T follicular helper cell (primary cell): ENCODE data around the gene EMC9.

Source experiments
- DNase-seq: peaks from one replicate; pipeline ENCODE4 v3.0.0-alpha.2; 2020; ENCODE audit warnings: low read depth

The EMC9 gene

DNA sequence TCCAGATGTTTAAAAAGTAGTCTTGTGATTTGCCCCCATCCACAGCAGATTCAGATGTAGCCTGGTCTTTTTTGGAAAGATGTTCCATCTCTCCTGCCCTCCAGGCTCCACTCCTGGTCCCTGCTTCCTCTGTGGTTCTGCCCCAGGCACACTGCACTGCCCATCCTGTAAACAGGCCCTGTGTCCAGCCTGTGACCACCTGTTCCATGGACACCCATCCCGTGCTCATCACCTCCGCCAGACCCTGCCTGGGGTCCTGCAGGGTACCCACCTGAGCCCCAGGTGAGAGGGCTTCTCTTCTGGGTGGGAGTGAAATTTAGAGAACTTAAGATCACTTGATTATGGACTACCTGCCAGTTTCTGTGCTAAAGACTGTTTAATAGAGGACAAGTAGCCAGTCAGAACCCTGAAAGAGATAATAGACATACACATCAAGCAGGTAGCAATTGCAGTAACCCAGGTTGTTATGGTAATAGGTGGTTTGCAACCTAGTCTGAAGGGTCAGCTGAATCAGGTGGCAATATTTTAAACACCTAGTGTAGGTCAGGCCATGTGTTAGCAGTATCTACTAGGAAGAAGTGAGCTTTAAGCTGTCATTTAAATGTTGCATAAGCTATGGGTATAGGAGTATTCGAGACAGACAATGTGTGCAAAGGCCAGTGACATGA is 8.0 kb upstream of the EMC9 start:
- no peak for DNase-seq

- DNase-seq, result no peak
Measured at GRCh38 chr14:24147761-24148428, 6.5 kb upstream of the EMC9 start.

- peak; percentile 96 for DNase-seq
Measured at GRCh38 chr14:24146978-24147760, 5.8 kb upstream of the EMC9 start, which contains the start of gene RNF31. RNF31 (plus strand) TSS chr14:24147498; CDS start chr14:24147699, 201 bp downstream.

DNA sequence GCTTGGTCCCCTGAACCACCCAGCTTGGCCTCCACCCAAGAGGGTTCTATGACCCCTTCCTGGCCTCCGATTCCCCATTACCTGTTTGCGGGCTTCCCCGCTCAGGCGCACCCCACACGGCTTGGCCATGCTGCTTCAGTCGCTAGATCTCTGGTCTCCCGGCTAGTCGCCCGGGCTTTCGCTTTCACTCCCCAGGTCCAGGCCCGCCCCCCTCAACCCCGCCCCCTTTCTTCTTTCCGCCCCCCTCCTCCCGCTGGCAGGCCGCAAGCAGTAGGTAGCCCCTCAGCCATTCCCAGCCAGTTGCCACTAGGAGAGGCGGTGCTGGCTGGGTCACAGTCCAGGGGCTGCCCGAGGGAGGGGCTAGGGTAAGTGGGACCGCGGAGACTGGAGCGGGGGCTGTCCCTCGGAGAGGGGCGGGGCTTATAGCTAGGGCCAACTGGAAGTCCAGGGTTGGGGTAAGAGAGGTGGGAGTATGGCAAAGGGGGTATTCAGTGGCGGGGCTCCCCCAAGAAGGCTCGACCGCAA is 5.1 kb upstream of the EMC9 start, which contains the start of gene PSME2:
TSS of gene PSME2 (minus strand) at position 158 of the 525 bp plus-strand sequence. CDS start at position 129, 29 bp downstream.
- DNase-seq, result peak; percentile 65

GRCh38 chr14:24145690-24146452 is 4.5 kb upstream of the EMC9 start:
- DNase-seq, result no peak

DNA sequence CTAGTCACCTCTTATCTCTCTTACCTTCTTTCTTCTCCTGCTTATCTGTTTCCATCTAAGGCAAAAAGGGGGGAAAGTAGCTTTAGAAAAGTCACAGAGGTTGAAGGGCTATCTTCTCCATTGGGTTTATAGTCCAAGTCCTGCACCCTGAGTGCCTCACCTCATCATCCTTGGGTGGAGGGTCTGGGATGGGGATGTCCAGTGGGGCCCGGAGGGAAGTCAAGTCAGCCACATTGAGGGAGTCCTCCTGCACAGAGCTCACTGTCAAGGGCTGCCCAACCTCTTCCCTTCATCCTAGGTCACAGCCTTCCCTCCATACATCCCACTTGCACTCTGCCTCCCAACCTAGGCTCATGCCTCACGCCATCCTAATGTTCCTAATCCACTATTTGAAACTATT is 3.8 kb upstream of the EMC9 start:
- DNase-seq, result no peak

DNA sequence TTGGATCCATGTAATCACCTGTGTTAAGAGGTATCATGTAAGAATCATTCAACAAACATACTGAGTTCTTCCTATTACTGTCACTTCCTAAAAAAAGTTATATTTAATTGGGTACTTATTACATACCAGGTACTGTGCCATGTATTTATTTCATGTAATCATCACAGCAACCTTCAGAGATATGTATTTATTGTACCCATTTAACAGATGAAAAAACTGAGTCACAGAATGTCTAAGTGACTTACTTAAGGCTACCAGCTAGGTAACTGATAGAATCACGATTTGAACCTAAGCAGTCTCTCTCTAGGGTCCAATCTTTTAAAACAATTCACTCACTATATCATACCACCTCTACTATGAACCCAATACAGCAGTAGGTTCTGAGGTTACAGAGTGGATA is 3.1 kb upstream of the EMC9 start:
- DNase-seq, result no peak

GRCh38 chr14:24143511-24143910 is 2.1 kb upstream of the EMC9 start:
- DNase-seq, result no peak

GRCh38 chr14:24139272-24139934 is 2.0 kb downstream of the EMC9 start:
- no peak for DNase-seq

- DNase-seq, result no peak
Measured at GRCh38 chr14:24138396-24139271, 2.8 kb downstream of the EMC9 start.

DNA sequence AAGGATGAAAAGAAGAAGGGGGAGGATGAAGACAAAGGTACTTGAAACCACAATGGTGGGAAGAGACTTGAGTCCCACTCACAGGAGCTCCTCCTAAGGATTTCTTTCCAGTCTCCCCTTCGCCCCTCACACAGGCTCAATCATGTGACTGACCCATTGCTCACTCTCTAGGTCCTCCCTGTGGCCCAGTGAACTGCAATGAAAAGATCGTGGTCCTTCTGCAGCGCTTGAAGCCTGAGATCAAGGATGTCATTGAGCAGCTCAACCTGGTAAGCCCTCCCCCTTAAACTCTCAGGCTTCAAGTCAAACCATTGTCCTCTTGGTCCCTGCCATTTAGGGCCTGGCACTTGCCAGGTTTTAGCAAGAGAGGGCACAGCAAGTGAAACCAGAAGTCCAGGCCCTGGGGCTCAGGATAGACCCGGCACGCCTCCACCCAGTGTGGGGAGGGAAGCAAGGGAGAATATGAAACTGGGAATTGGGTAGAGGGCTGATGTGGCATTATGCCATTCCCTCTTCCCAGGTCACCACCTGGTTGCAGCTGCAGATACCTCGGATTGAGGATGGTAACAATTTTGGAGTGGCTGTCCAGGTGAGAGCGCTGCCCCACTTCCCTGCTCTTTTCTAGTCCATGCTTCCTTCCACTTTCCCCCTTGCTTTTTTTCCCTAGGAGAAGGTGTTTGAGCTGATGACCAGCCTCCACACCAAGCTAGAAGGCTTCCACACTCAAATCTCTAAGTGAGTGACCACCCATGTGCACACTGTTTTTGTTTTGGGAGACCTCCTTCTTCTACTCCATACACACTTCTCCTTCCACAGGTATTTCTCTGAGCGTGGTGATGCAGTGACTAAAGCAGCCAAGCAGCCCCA is 3.6 kb downstream of the EMC9 start:
- no peak for DNase-seq

DNA sequence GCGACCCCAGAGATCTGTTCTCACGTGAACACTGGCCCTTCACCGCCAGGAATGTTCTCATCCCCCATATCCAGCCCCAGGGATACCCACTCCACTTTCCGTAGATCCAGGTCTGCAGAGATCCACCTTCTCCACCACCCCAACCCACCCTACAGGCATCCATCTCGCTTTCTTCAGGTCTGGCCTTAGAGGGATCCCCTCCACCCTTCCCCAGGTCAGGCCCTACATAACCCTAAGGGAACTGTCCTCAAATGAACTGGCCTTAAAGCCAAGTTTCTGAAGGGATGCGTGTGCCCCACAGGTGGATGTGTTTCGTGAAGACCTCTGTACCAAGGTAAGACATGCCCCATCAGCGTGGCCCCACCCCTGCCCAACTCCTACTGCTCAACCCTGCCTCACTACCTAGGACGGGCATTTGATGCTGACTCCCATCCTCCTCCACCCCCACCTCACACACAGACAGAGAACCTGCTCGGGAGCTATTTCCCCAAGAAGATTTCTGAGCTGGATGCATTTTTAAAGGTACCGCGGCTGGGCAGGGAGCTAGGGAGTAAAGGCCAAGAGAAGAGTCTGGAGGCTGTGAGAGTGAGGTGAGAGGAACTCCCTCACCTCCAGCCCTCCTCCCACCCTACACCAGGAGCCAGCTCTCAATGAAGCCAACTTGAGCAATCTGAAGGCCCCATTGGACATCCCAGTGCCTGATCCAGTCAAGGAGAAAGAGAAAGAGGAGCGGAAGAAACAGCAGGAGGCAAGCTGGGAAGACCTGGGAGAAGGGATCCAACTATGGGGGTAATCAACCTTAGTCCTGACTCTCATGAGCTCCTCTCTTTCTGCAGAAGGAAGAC is 4.5 kb downstream of the EMC9 start:
- no peak for DNase-seq

DNA sequence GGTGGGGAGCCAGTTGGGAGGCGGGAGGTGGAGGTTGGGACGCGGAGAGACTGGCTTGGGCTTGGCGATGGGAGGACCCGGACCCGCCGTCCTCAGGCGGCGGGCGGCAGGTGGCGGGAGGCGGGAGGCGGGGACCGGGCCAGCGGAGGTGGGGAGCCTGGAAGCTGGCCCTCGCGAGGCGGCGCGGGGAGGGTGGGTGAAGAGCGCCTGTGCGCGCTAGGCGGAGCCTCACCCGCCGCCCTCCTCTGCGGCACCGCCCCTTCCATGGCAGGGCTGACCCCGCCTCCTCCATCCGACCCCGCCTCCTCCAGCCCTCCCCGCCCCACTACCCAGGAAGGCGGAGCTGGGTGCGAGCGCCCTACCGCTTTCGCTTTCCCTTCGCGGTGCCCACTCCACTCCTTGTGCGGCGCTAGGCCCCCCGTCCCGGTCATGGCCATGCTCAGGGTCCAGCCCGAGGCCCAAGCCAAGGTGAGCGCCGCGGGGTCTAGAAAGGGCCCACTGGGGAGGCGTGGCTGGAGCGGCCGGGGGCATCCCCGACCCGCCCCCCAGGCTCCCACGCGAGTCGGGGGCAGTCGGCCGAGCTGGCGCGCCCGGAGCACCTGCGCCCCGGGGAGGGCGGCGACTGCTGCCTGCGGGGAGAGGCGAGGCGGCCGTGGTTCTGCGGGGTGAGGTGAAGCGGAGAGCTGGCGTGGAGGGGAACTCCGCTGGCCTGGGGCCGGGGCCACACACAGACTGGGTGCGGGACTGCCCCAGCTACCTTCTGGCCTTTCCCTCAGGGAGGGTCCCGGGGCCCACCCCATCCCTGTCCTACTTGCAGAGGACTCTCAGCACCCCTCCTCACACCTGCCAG is 5.3 kb downstream of the EMC9 start, which contains the start of gene PSME1:
TSS of gene PSME1 (plus strand) at position 361 of the 850 bp plus-strand sequence. CDS start at position 430, 69 bp downstream.
- DNase-seq, result peak; percentile 92

DNA sequence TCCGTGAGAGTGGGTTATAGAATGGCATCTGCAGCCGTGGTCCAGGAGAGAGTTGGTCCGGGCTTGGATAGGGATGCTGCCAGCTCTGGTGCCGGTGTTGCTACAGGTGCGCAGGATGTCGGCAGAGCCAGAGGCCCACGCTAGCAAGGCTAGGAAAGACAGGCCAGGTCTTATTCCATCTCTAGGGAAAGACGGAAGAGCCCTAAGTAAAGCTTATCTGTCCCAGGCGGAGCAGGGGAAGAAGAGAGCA is 5.9 kb downstream of the EMC9 start:
- no peak for DNase-seq

DNA sequence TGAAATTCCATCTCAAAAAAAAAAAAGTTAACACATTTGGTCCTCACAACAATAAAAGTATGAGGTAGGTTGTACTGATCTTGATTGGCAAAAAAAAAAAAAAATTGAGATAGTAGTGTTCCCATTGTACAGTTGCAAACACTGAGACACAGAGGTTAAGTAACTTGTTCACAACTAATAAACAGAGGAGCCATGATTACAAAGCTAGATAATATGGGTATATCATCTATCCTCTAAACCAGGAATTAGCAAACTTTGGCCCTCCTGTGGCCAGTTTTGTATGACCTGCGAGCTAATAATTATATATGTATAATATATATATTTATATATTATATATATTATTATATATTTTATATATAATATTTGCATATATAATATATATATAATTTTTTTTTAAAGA is 7.7 kb downstream of the EMC9 start:
- DNase-seq, result no peak

- DNase-seq, result no peak
Measured at GRCh38 chr14:24132976-24133375, 8.4 kb downstream of the EMC9 start.

- peak; percentile 16 for DNase-seq
Measured at GRCh38 chr14:24132061-24132685, 9.2 kb downstream of the EMC9 start.
